ENCODE results near the gene MLF2. TPM values are rescaled to one million over a fixed set of nuclear protein-coding genes. Genes with fewer than 3 reads are reported as not detected.

Gene MLF2
- total and polyA plus RNA-seq, 2 of the 13 experiments (the other 11 are each of a cell fraction or from before 2014, with no cell fraction given): 88.1 to 167 TPM

DNA sequence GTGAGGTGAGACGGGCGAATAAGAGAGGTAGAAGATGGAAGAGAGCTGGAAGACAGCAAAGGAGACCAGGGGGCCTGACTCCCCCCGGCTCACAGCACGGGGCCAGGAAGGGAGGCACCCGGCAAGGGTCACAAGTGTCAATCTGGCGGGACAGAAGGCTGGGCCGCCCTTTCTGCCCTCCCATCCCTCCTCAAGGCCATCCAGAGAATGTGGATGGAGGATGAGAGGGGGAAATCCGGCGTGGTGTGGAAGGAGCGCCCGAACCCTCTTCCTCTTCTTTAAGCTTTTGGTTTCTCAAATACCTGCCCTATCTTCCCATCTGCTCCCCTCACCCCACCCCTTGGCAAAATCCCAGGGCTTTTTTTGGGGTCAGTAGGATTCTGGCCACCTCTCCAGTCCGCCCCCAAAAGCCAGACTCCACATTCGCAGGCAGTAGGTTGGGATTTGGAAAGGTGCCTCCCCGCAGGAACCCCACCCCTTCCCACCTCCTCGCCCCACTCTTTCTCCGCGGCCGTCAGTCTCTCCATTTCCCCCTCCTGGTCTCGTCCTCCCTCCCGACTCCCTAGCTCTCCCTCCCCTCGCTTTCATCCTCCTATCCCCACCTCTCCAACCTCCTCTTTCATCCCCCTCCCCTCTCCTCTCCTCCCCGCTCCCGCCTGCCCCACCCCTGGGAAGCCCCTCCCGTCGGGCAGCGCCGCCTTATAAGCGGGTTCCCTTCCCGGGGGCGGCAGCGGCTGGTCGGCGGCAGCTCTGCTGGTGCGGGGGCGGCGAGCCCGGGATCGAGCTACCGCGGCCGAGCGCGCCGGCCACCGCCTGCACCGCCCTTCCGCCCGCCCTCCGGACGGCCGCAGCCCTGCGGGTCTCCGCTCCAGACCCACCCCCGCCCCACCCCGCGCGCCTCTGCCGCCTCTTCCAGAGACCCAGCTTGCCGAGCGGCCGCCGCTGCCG, 13.0 kb upstream of the MLF2 start, which contains the start of gene PTMS (continued):
- 0 out of 2 replicates have a peak, but pooled peaks have one; percentile 22 for TF ChIP-seq ZMAT3 (CRISPR knock-in tag; conservative IDR thresholded peaks at IDR 0.05)
- TF ChIP-seq ZNF124 (CRISPR knock-in tag; IDR thresholded peaks at IDR 0.05): no peak
- TF ChIP-seq, protein P1, sequence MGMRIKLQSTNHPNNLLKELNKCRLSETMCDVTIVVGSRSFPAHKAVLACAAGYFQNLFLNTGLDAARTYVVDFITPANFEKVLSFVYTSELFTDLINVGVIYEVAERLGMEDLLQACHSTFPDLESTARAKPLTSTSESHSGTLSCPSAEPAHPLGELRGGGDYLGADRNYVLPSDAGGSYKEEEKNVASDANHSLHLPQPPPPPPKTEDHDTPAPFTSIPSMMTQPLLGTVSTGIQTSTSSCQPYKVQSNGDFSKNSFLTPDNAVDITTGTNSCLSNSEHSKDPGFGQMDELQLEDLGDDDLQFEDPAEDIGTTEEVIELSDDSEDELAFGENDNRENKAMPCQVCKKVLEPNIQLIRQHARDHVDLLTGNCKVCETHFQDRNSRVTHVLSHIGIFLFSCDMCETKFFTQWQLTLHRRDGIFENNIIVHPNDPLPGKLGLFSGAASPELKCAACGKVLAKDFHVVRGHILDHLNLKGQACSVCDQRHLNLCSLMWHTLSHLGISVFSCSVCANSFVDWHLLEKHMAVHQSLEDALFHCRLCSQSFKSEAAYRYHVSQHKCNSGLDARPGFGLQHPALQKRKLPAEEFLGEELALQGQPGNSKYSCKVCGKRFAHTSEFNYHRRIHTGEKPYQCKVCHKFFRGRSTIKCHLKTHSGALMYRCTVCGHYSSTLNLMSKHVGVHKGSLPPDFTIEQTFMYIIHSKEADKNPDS (CRISPR knock-in tag; IDR thresholded peaks at IDR 0.05): no peak
- TF ChIP-seq, protein P2, sequence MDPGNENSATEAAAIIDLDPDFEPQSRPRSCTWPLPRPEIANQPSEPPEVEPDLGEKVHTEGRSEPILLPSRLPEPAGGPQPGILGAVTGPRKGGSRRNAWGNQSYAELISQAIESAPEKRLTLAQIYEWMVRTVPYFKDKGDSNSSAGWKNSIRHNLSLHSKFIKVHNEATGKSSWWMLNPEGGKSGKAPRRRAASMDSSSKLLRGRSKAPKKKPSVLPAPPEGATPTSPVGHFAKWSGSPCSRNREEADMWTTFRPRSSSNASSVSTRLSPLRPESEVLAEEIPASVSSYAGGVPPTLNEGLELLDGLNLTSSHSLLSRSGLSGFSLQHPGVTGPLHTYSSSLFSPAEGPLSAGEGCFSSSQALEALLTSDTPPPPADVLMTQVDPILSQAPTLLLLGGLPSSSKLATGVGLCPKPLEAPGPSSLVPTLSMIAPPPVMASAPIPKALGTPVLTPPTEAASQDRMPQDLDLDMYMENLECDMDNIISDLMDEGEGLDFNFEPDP (CRISPR knock-in tag; conservative IDR thresholded peaks at IDR 0.05): no peak
- TF ChIP-seq TAF1 (CRISPR knock-in tag; IDR thresholded peaks at IDR 0.05): peak; percentile 41; the same call in 1 of the 2 replicates
- TF ChIP-seq, protein P3, sequence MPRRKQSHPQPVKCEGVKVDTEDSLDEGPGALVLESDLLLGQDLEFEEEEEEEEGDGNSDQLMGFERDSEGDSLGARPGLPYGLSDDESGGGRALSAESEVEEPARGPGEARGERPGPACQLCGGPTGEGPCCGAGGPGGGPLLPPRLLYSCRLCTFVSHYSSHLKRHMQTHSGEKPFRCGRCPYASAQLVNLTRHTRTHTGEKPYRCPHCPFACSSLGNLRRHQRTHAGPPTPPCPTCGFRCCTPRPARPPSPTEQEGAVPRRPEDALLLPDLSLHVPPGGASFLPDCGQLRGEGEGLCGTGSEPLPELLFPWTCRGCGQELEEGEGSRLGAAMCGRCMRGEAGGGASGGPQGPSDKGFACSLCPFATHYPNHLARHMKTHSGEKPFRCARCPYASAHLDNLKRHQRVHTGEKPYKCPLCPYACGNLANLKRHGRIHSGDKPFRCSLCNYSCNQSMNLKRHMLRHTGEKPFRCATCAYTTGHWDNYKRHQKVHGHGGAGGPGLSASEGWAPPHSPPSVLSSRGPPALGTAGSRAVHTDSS (CRISPR knock-in tag; conservative IDR thresholded peaks at IDR 0.05): no peak
- no peak for TF ChIP-seq PREB (CRISPR knock-in tag; IDR thresholded peaks at IDR 0.05)
- TF ChIP-seq RAD51 (IDR thresholded peaks at IDR 0.05; ENCODE audit: borderline replicate concordance): no peak
- no peak for TF ChIP-seq MED13 (CRISPR knock-in tag; IDR thresholded peaks at IDR 0.05)
- TF ChIP-seq HMGA1 (CRISPR knock-in tag; conservative IDR thresholded peaks at IDR 0.05): no peak
- no peak; the same call in 1 of the 2 replicates for TF ChIP-seq KLF12 (CRISPR knock-in tag; IDR thresholded peaks at IDR 0.05; ENCODE audit: borderline replicate concordance)
- no peak for TF ChIP-seq ZNF740 (CRISPR knock-in tag; IDR thresholded peaks at IDR 0.05)
- TF ChIP-seq ZNF777 (CRISPR knock-in tag; IDR thresholded peaks at IDR 0.05): no peak; the same call in 1 of the 2 replicates
- TF ChIP-seq PITX1 (CRISPR knock-in tag; IDR thresholded peaks at IDR 0.05): no peak
- TF ChIP-seq ZFX (CRISPR knock-in tag; IDR thresholded peaks at IDR 0.05; ENCODE audit: low read depth): no peak
- TF ChIP-seq ZNF619 (CRISPR knock-in tag; IDR thresholded peaks at IDR 0.05): 0 out of 2 replicates have a peak, but pooled peaks have one; percentile 25
- no peak for TF ChIP-seq ZNF496 (CRISPR knock-in tag; IDR thresholded peaks at IDR 0.05; ENCODE audit: insufficient replicate concordance)
- TF ChIP-seq PAF1 (CRISPR knock-in tag; IDR thresholded peaks at IDR 0.05): no peak
- no peak for TF ChIP-seq HNRNPL (IDR thresholded peaks at IDR 0.05; ENCODE audit: low read depth, low read length)
- peak; percentile 36; the same call in 1 of the 2 replicates for TF ChIP-seq TBX2 (CRISPR knock-in tag; IDR thresholded peaks at IDR 0.05; ENCODE audit: borderline replicate concordance)
- no peak for TF ChIP-seq SYNCRIP (IDR thresholded peaks at IDR 0.05; ENCODE audit: insufficient read depth, low read depth, low read length)
- no peak for TF ChIP-seq ZNF510 (CRISPR knock-in tag; IDR thresholded peaks at IDR 0.05; ENCODE audit: low read depth)
- no peak for TF ChIP-seq SMARCE1 (IDR thresholded peaks at IDR 0.05; ENCODE audit: borderline replicate concordance)
- TF ChIP-seq KLF9 (CRISPR knock-in tag; IDR thresholded peaks at IDR 0.05; ENCODE audit: low read depth): no peak
